Heart left ventricle (tissue), 16 donors: Measurements from ENCODE around the gene OR51B4. TPM values are rescaled to one million over a fixed set of nuclear protein-coding genes. Genes with fewer than 3 reads are reported as not detected.

Experiments
- ATAC-seq, 4 donors: fragments of 200-7000 bp; cut with Tn5 transposase; one replicate each; pipeline ENCODE4 v1.9.1; 2020 to 2022; ENCODE audit warnings: moderate library complexity in 4 of 4, mild to moderate bottlenecking in 3 of 4, moderate number of reproducible peaks in 1 of 4
- DNase-seq, 5 donors: peaks; one replicate each; pipeline ENCODE4 v3.0.0-alpha.2; 2020
- H3K27ac ChIP-seq, 12 donors: fragments of 200-600 bp; sonication (generic) in 4 of 12; one replicate each; pipeline versions ENCODE4 v1.5.0 to v1.8.0; 2016 to 2022; ENCODE audit warnings: mild to moderate bottlenecking in 2 of 12
- H3K27me3 ChIP-seq, 9 donors: fragments of 200-600 bp; sonication (generic) in 2 of 9; one replicate each; pipeline versions ENCODE4 v1.5.1 to v1.8.0; 2016 to 2022; ENCODE audit warnings: mild to moderate bottlenecking in 3 of 9
- H3K36me3 ChIP-seq, 9 donors: fragments of 200-600 bp; sonication (generic) in 2 of 9; one replicate each; pipeline versions ENCODE4 v1.5.0 to v1.8.0; 2018 to 2022; ENCODE audit warnings: mild to moderate bottlenecking in 2 of 9
- H3K4me1 ChIP-seq, 12 donors: fragments of 200-600 bp; sonication (generic) in 4 of 12; one replicate each; pipeline versions ENCODE4 v1.5.0 to v1.8.0; 2016 to 2022; ENCODE audit warnings: mild to moderate bottlenecking in 3 of 12
- H3K4me3 ChIP-seq, 12 donors: fragments of 200-600 bp; sonication (generic) in 4 of 12; one replicate each; pipeline versions ENCODE4 v1.5.0 to v1.8.0; 2017 to 2022; ENCODE audit warnings: mild to moderate bottlenecking in 9 of 12, moderate library complexity in 4 of 12
- H3K9me3 ChIP-seq, 12 donors: fragments of 200-600 bp; sonication (generic) in 4 of 12; one replicate each; pipeline versions ENCODE4 v1.5.0 to v1.8.0; 2016 to 2022; ENCODE audit warnings: mild to moderate bottlenecking in 1 of 12
- POLR2A ChIP-seq, 2 donors: fragments of 450-650 bp; IDR thresholded peaks; one replicate each; pipeline ENCODE4 v1.6.1; 2017; ENCODE audit warnings: antibody characterized with exemption in 2 of 2, mild to moderate bottlenecking in 2 of 2, moderate library complexity in 2 of 2
- WGBS, 4 donors: extraction: QIAGEN DNeasy Blood & Tissue Kit in 2 of 4; methylation state at CpG; one replicate each; pipeline versions ENCODE4 v1.1.5 to v1.1.7; 2013 to 2018; 5-methylcytosine and 5-hydroxymethylcytosine counted together
- intact Hi-C, 10 donors: fragments of 100-400 bp; cut with DNase I; formaldehyde crosslinking; loops; one replicate each; pipeline versions ENCODE4 v1.11.1 to v1.14.2; 2022
- polyA plus RNA-seq, 2 donors: library from polyadenylated mRNA; stranded (reverse); fragments of 200-250 nt; gene quantifications; one replicate each; pipeline ENCODE4 v1.2.3, GENCODE V29; 2013
- total RNA-seq, 9 donors: library from RNA; depleted of rRNA in 2 of 9; stranded (reverse); fragments of >200 nt in 2 of 9; fragmentation: NEBNext Ultra II Directional in 3 of 9; extraction: Animal tissue kit (Norgen Biotek cat#: 25700) in 3 of 9; gene quantifications; one replicate each; pipeline versions ENCODE4 v1.1.0 to v1.2.4, GENCODE V29; 2016 to 2023
- TF ChIP-seq, protein P1 (sequence below), 12 donors: fragments of 200-600 bp; sonication (generic) in 4 of 12; IDR thresholded peaks; one replicate each; pipeline versions ENCODE4 v1.5.0 to v1.8.0; 2018 to 2022; ENCODE audit warnings: antibody characterized with exemption in 12 of 12, mild to moderate bottlenecking in 5 of 12
- donor health status: ischemic (EF 13 %, LVEDD 7.1; RV severe dilation, severe dysfunction).
- donor health status: healthy with polysubstance abuse.
- donor health status: DM: no; HTN: yes; CAD: no.
- donor health status: DM: no; HTN: no; CAD: no.
- donor health status: ischemic (EF 25% LVEDD 6.9; RV normal size, moderate dysfunction).
- donor health status: ischemic (EF 25% LVEDD 5.7; RV mildly dilated, moderate dysfunction).
- donor health status: healthy.
- donor health status: DM: yes; HTN: yes; CAD: no.
- donor health status: ischemic (EF 35%, LVEDD 5.7; RV mildly dilated, moderate dysfunction).
- donor health status: nonischemic (EF 11% LVEDD 7.7; RV severe dilation, severe dysfunction).
- donor health status: DM: yes; HTN: yes; CAD: no.
- donor health status: PGD.
- donor health status: ischemic (EF 29% LVEDD 5.4; RV normal size, mild dysfunction).
- donor health status: nonischemic (EF 23%, LVEDD 6.1; RV moderate dilation, normal function).

OR51B4 gene
- total and polyA plus RNA-seq, 11 donors, result not detected

DNA sequence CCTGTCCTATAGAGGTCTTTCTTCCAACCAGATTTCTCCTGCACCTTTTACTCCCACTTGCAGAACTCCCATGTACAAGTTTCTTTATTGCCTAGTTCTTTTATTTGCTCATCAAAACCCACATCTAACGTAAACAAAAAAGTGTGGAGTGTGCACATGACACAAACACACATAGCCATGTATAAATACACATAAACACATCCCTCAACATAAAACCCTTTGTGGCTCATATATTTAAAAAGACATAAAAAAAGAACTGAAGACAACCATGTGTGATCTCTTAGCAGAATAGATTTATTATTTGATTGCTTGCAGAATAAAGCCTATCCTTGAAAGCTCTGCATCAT lies 48.9 kb downstream of the OR51B4 start:
- Histone ChIP-seq H3K4me3 (no peak overlapping the region), H3K9me3 (no peaks in the 10 kb centered on the region), H3K27me3 (no peaks in the 10 kb centered on the region), H3K27ac (no peak overlapping the region), H3K36me3 (no peaks in the 10 kb centered on the region), H3K4me1 (no peaks in the 10 kb centered on the region)
- no peak for DNase-seq
- intact Hi-C loops, result no loop called here
- no peak for ATAC-seq
- no peak for TF ChIP-seq POLR2A (IDR thresholded peaks at IDR 0.05)
- TF ChIP-seq, protein P1, sequence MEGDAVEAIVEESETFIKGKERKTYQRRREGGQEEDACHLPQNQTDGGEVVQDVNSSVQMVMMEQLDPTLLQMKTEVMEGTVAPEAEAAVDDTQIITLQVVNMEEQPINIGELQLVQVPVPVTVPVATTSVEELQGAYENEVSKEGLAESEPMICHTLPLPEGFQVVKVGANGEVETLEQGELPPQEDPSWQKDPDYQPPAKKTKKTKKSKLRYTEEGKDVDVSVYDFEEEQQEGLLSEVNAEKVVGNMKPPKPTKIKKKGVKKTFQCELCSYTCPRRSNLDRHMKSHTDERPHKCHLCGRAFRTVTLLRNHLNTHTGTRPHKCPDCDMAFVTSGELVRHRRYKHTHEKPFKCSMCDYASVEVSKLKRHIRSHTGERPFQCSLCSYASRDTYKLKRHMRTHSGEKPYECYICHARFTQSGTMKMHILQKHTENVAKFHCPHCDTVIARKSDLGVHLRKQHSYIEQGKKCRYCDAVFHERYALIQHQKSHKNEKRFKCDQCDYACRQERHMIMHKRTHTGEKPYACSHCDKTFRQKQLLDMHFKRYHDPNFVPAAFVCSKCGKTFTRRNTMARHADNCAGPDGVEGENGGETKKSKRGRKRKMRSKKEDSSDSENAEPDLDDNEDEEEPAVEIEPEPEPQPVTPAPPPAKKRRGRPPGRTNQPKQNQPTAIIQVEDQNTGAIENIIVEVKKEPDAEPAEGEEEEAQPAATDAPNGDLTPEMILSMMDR (IDR thresholded peaks at IDR 0.05), result no peak
- whole genome bisulfite sequencing, 4 donors, result 67 to 81% (median 73%) methylated on average over 1 of the region's 1 CpG

DNA sequence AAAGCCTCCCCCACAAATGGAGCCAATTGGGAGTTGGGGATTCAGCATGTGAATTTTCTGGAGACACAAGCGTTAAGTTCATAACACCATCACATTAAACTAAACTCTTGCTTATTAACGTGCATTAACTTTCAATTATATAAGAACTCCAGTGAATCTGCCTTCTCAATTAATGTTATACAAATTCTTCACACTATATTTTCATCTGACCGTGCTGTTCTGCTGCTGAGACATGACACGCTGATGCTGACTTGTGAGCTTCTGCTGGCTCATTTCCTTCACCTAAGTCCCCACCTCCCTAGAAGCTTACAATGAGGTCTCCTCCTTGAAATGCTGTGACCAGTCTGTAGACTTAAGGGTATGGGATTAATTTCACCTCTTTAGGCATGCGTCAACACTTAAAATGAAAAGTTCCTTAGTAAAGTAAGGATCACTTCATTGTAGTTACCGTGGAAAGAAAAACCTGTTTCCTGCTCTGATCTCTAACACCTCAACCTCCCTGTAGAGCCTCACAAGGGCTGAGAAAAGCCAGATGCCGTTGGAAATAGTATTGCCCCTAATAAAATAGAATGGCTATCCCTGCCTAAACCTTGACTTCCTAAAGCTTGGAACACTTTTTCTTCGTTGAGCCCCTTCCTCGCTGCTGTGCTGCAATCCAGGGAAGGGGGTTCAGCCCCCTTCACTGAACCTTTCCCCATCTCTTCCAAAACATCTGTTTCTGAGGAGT lies 49.4 kb downstream of the OR51B4 start:
- H3K27ac ChIP-seq, result no peak overlapping the region
- 67 to 73% (median 71%) methylated on average over 9 of the region's 9 CpGs for WGBS, 4 donors
- DNase-seq (no peak), ATAC-seq (no peak)
- no peaks in the 10 kb centered on the region for H3K36me3 ChIP-seq
- TF ChIP-seq, protein P1 (IDR thresholded peaks at IDR 0.05), result no peak
- no peak for TF ChIP-seq POLR2A (IDR thresholded peaks at IDR 0.05)
- H3K9me3 ChIP-seq, result no peaks in the 10 kb centered on the region
- H3K4me3 ChIP-seq, result no peak overlapping the region
- intact Hi-C loops, result no loop called here
- no peaks in the 10 kb centered on the region for H3K4me1 ChIP-seq
- no peaks in the 10 kb centered on the region for H3K27me3 ChIP-seq

DNA sequence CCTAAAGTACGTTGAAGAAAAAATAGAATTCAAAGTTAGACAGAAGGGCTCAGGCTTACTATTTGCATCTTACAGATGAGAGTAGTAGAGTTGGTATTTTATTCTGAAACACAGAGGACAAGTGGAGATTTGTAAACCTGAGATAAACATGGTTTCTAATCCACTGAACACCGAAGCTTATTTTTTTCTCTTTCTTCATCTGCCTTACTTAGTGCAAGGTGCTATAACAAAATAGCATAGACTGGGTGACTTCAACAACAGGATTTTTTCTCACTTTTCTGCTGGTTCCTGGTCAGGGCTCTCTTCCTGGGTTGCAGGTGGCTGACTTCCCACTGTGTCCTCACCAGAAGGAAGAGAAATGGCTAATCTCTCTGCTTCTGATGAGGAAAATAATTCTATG lies 50.0 kb downstream of the OR51B4 start:
- ATAC-seq, result no peak
- no peak overlapping the region for H3K27ac ChIP-seq
- DNase-seq, result no peak
- H3K27me3 ChIP-seq, result no peaks in the 10 kb centered on the region
- no peaks in the 10 kb centered on the region for H3K9me3 ChIP-seq
- TF ChIP-seq, protein P1 (IDR thresholded peaks at IDR 0.05), result no peak
- TF ChIP-seq POLR2A (IDR thresholded peaks at IDR 0.05), result no peak
- no peaks in the 10 kb centered on the region for H3K4me1 ChIP-seq
- H3K4me3 ChIP-seq, result no peak overlapping the region
- whole genome bisulfite sequencing, 4 donors, result 25 to 74% (median 59%) methylated on average over 2 of the region's 2 CpGs
- no peaks in the 10 kb centered on the region for H3K36me3 ChIP-seq
- intact Hi-C loops, result no loop called here

Other genes with a start within 250 kb of the OR51B4 start
- not detected for gene OR52E2, start 242.3 kb downstream of the OR51B4 start, total RNA-seq
- not detected for gene OR52E2, start 242.3 kb downstream of the OR51B4 start, polyA plus RNA-seq
- not detected for gene OR52E1, start 232.4 kb downstream of the OR51B4 start, total RNA-seq
- not detected for gene OR52E1, start 232.4 kb downstream of the OR51B4 start, polyA plus RNA-seq
- gene OR52A5, start 163.6 kb downstream of the OR51B4 start, total RNA-seq, result not detected
- not detected for gene OR52A5, start 163.6 kb downstream of the OR51B4 start, polyA plus RNA-seq
- not detected for gene OR52A1, start 147.2 kb downstream of the OR51B4 start, total RNA-seq
- gene OR52A1, start 147.2 kb downstream of the OR51B4 start, polyA plus RNA-seq, result not detected
- gene OR51V1, start 101.3 kb downstream of the OR51B4 start, total RNA-seq, result not detected
- not detected for gene OR51V1, start 101.3 kb downstream of the OR51B4 start, polyA plus RNA-seq
- gene HBB, start 74.9 kb downstream of the OR51B4 start, total RNA-seq, result 1,000 to 10,000 TPM in 1 of 9 donors, 100 to 1,000 TPM in 8; 123 to 1,223 (median 316) TPM
- gene HBB, start 74.9 kb downstream of the OR51B4 start, polyA plus RNA-seq, result 10 to 100 TPM in 1 of 2 donors, 1 to 10 TPM in 1; 1.1 to 53.3 TPM
- gene HBD, start 67.5 kb downstream of the OR51B4 start, total RNA-seq, result 1 to 10 TPM in 1 of 9 donors, not detected in 8; 4.2 TPM
- not detected for gene HBD, start 67.5 kb downstream of the OR51B4 start, polyA plus RNA-seq
- gene HBG1, start 52.1 kb downstream of the OR51B4 start, total RNA-seq, result not detected
- not detected for gene HBG1, start 52.1 kb downstream of the OR51B4 start, polyA plus RNA-seq
- 1 to 10 TPM in 2 of 9 donors, under 1 TPM in 1, not detected in 6; 0.72 to 2.0 (median 1.9) TPM for gene HBG2, start 47.2 kb downstream of the OR51B4 start, total RNA-seq
- gene HBG2, start 47.2 kb downstream of the OR51B4 start, polyA plus RNA-seq, result not detected
- gene HBE1, start 32.0 kb downstream of the OR51B4 start, total RNA-seq, result not detected
- not detected for gene HBE1, start 32.0 kb downstream of the OR51B4 start, polyA plus RNA-seq
- gene OR51B2, start 22.4 kb upstream of the OR51B4 start, total RNA-seq, result not detected
- not detected for gene OR51B2, start 22.4 kb upstream of the OR51B4 start, polyA plus RNA-seq
- gene OR51B5, start 41.6 kb upstream of the OR51B4 start, total RNA-seq, result under 1 TPM in 1 of 9 donors, not detected in 8; 0.80 TPM
- under 1 TPM in 1 of 2 donors, not detected in 1; 0.11 TPM for gene OR51B5, start 41.6 kb upstream of the OR51B4 start, polyA plus RNA-seq
- gene OR51B6, start 49.6 kb upstream of the OR51B4 start, total RNA-seq, result not detected
- not detected for gene OR51B6, start 49.6 kb upstream of the OR51B4 start, polyA plus RNA-seq
- gene OR51M1, start 81.9 kb upstream of the OR51B4 start, total RNA-seq, result not detected
- not detected for gene OR51M1, start 81.9 kb upstream of the OR51B4 start, polyA plus RNA-seq
- gene OR51Q1, start 120.2 kb upstream of the OR51B4 start, total RNA-seq, result not detected
- not detected for gene OR51Q1, start 120.2 kb upstream of the OR51B4 start, polyA plus RNA-seq
- not detected for gene OR51I1, start 139.6 kb upstream of the OR51B4 start, total RNA-seq
- gene OR51I1, start 139.6 kb upstream of the OR51B4 start, polyA plus RNA-seq, result not detected
- gene OR51I2, start 147.4 kb upstream of the OR51B4 start, total RNA-seq, result not detected
- not detected for gene OR51I2, start 147.4 kb upstream of the OR51B4 start, polyA plus RNA-seq
- not detected for gene OR52D1, start 186.7 kb upstream of the OR51B4 start, total RNA-seq
- gene OR52D1, start 186.7 kb upstream of the OR51B4 start, polyA plus RNA-seq, result not detected
- gene UBQLN3, start 208.0 kb upstream of the OR51B4 start, total RNA-seq, result under 1 TPM in 1 of 9 donors, not detected in 8; 0.16 TPM
- gene UBQLN3, start 208.0 kb upstream of the OR51B4 start, polyA plus RNA-seq, result not detected
- under 1 TPM in 5 of 9 donors, not detected in 4; 0.14 to 0.25 (median 0.17) TPM for gene UBQLNL, start 214.8 kb upstream of the OR51B4 start, total RNA-seq
- under 1 TPM; 0.03 to 0.23 TPM for gene UBQLNL, start 214.8 kb upstream of the OR51B4 start, polyA plus RNA-seq
- under 1 TPM in 2 of 9 donors, not detected in 7; 0.32 to 0.47 TPM for gene OR52H1, start 246.6 kb upstream of the OR51B4 start, total RNA-seq
- not detected for gene OR52H1, start 246.6 kb upstream of the OR51B4 start, polyA plus RNA-seq